Tibial artery (tissue), 4 donors: ENCODE measurements around the gene WDR54.

Experiments used
- DNase-seq, 2 donors: peaks; one replicate each; pipeline ENCODE4 v3.0.0-alpha.2; 2019
- H3K27ac ChIP-seq, 2 donors: fragments of 200-600 bp; sonication (generic) in 1 of 2; 1 replicate in 1 of 2; 2 replicates in 1 of 2; pipeline ENCODE4 v1.5.1; 2018 to 2019; ENCODE audit warnings: mild to moderate bottlenecking in 1 of 2
- H3K27me3 ChIP-seq, 2 donors: fragments of 200-600 bp; sonication (generic) in 1 of 2; one replicate each; pipeline versions ENCODE4 v1.5.1 to v1.6.0; 2016 to 2019
- H3K36me3 ChIP-seq, 3 donors: fragments of 200-600 bp; sonication (generic) in 2 of 3; one replicate each; pipeline ENCODE4 v1.5.1; 2016 to 2019; ENCODE audit warnings: mild to moderate bottlenecking in 2 of 3
- H3K4me1 ChIP-seq, 4 donors: fragments of 200-600 bp; sonication (generic) in 2 of 4; 1 replicate in 3 of 4; 2 replicates in 1 of 4; pipeline ENCODE4 v1.5.1; 2016 to 2019
- H3K4me3 ChIP-seq, 2 donors: fragments of 200-600 bp; sonication (generic) in 1 of 2; 1 replicate in 1 of 2; 2 replicates in 1 of 2; pipeline ENCODE4 v1.5.1; 2018 to 2019; ENCODE audit warnings: mild to moderate bottlenecking in 2 of 2
- H3K9me3 ChIP-seq, 3 donors: fragments of 200-600 bp; sonication (generic) in 1 of 3; one replicate each; pipeline ENCODE4 v1.5.1; 2016 to 2019
- CTCF ChIP-seq, 2 experiments: fragments of 200-600 bp in 1 of 2; fragments of 450-650 bp in 1 of 2; IDR thresholded peaks; one replicate each; pipeline ENCODE4 v1.5.1; 2017 to 2019; ENCODE audit warnings: antibody characterized with exemption in 2 of 2, mild to moderate bottlenecking in 1 of 2, moderate library complexity in 1 of 2
- intact Hi-C: fragments of 100-400 bp; cut with DNase I; formaldehyde crosslinking; loops from one replicate; pipeline ENCODE4 v1.15.0; 2023; ENCODE audit warnings: low total_unique reads

WDR54 gene

DNA sequence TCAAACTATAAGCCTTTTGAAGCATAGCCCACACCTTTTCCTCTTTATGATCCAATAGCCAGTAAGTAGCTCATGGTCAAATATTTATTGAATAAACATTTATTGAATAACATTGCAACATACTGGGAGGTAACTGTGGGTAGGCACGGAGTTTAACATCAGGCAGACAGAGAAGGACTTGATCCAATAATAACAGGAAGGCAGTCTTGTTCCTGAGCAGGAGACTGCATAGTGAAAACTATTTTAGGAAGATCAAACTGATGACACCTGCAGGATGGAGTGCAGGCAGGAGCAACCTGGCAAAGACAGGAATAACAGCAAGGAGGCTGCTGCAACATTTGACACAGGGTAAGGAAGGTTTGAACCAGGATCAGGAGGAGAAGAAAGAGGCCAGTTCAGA lies 38.3 kb upstream of the WDR54 start:
- Histone ChIP-seq H3K4me3 (no peak overlapping the region), H3K9me3 (no peaks in the 10 kb centered on the region), H3K27ac (peak overlapping the region; percentile 30 to 56), H3K4me1 (peaks cover 6 to 86% (median 53%) of the 10 kb centered on the region in 4 donors), H3K36me3 (no peaks in the 10 kb centered on the region), H3K27me3 (no peaks in the 10 kb centered on the region)
- no peak for TF ChIP-seq CTCF (IDR thresholded peaks at IDR 0.05)
- intact Hi-C loops: no loop called here
- no peak for DNase-seq

GRCh38 chr2:74384051-74384450 lies 37.5 kb upstream of the WDR54 start:
- peaks cover 6 to 91% (median 61%) of the 10 kb centered on the region in 4 donors for H3K4me1 ChIP-seq
- H3K4me3 ChIP-seq: no peak overlapping the region
- no peak for DNase-seq
- no peak for TF ChIP-seq CTCF (IDR thresholded peaks at IDR 0.05)
- no peaks in the 10 kb centered on the region for H3K36me3 ChIP-seq
- no peaks in the 10 kb centered on the region for H3K9me3 ChIP-seq
- no peaks in the 10 kb centered on the region for H3K27me3 ChIP-seq
- H3K27ac ChIP-seq: peak overlapping the region; percentile 30 to 56
- intact Hi-C loops: no loop called here

- Histone ChIP-seq H3K4me1 (peaks cover 8 to 91% (median 61%) of the 10 kb centered on the region in 4 donors), H3K27ac (peak overlapping the region in 1 of 2 donors; percentile 56), H3K4me3 (no peak overlapping the region), H3K36me3 (no peaks in the 10 kb centered on the region), H3K27me3 (no peaks in the 10 kb centered on the region), H3K9me3 (no peaks in the 10 kb centered on the region)
- no peak for TF ChIP-seq CTCF (IDR thresholded peaks at IDR 0.05)
- DNase-seq: no peak
- intact Hi-C loops: no loop called here
Measured at GRCh38 chr2:74385396-74385795, 36.1 kb upstream of the WDR54 start.

DNA sequence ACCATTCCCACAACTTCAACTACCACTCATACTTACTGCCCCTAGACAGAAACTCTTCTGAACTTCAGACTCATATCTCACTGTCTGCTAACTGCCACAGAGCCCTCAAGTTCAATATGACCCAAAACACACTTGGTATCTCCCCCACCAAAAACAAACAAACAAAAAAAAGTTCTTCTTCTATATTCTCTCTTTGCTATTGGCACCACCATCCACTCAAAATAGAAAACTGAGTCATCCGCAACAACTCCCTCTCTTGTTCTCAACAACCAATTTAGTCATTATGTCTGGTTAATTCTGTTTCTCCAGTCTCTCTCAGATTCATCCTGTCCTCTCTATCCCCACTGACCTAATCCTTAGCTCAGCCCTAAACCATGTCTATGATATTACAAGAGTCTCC lies 34.2 kb upstream of the WDR54 start:
- no peak for TF ChIP-seq CTCF (IDR thresholded peaks at IDR 0.05)
- Histone ChIP-seq H3K27ac (peak overlapping the region; percentile 23 to 26), H3K27me3 (no peaks in the 10 kb centered on the region), H3K4me3 (no peak overlapping the region), H3K9me3 (no peaks in the 10 kb centered on the region), H3K36me3 (no peaks in the 10 kb centered on the region), H3K4me1 (peaks cover 14 to 82% (median 55%) of the 10 kb centered on the region in 4 donors)
- intact Hi-C loops: no loop called here
- DNase-seq: no peak

GRCh38 chr2:74390606-74391005 lies 30.9 kb upstream of the WDR54 start:
- peak overlapping the region; percentile 96 for H3K27ac ChIP-seq
- no peaks in the 10 kb centered on the region for H3K9me3 ChIP-seq
- no peak for TF ChIP-seq CTCF (IDR thresholded peaks at IDR 0.05)
- no peaks in the 10 kb centered on the region for H3K27me3 ChIP-seq
- peaks cover 8 to 55% (median 32%) of the 10 kb centered on the region in 4 donors for H3K4me1 ChIP-seq
- DNase-seq: no peak
- H3K36me3 ChIP-seq: no peaks in the 10 kb centered on the region
- intact Hi-C loops: no loop called here
- peak overlapping the region; percentile 97 to 98 for H3K4me3 ChIP-seq

- H3K27ac ChIP-seq: peak overlapping the region; percentile 96
- H3K4me1 ChIP-seq: peaks cover 8 to 50% (median 32%) of the 10 kb centered on the region in 4 donors
- H3K9me3 ChIP-seq: no peaks in the 10 kb centered on the region
- TF ChIP-seq CTCF (IDR thresholded peaks at IDR 0.05): no peak
- H3K4me3 ChIP-seq: peak overlapping the region; percentile 97 to 98
- H3K36me3 ChIP-seq: no peaks in the 10 kb centered on the region
- intact Hi-C loops: no loop called here
- no peak for DNase-seq
- no peaks in the 10 kb centered on the region for H3K27me3 ChIP-seq
Measured at GRCh38 chr2:74391209-74391579, 30.3 kb upstream of the WDR54 start.
